ENCODE data around the gene DPAGT1.
A peak's percentile ranks its signal among the peaks of the same experiment; 100 is the strongest.
"Not testable (repeated sequence)": the region's sequence is repeated elsewhere in the genome, so short reads cannot be mapped to it uniquely, and the experiment has no call there.

DPAGT1 gene

GRCh38 chr11:119101759-119102423 is at the start of gene DPAGT1:
TSS of gene DPAGT1 (minus strand) at chr11:119101853. CDS start at chr11:119101655, 198 bp downstream.
- peak; percentile 82 for DNase-seq (ENCODE audit: low spot score)

- no peak for DNase-seq (ENCODE audit: low spot score)
These were observed 48.2 kb upstream of the DPAGT1 start for GRCh38 chr11:119149786-119150275.

- no peak for DNase-seq (ENCODE audit: low spot score)
These were observed 47.5 kb upstream of the DPAGT1 start, which contains the start of gene ABCG4 for GRCh38 chr11:119149018-119149785. TSS of gene ABCG4 (plus strand) at chr11:119149052. CDS start at chr11:119149966, 914 bp downstream.

GRCh38 chr11:119148720-119149017 is 47.0 kb upstream of the DPAGT1 start:
- no peak for DNase-seq (ENCODE audit: low spot score)

- no peak for DNase-seq (ENCODE audit: low spot score)
These were observed 46.1 kb upstream of the DPAGT1 start for GRCh38 chr11:119147604-119148333.

- DNase-seq (ENCODE audit: low spot score): no peak
These were observed 43.9 kb upstream of the DPAGT1 start for GRCh38 chr11:119145551-119145950.

GRCh38 chr11:119144825-119145486 is 43.3 kb upstream of the DPAGT1 start:
- no peak for DNase-seq (ENCODE audit: low spot score)

- not testable (repeated sequence) for DNase-seq (ENCODE audit: low spot score)
These were observed 37.6 kb upstream of the DPAGT1 start for GRCh38 chr11:119139276-119139675.

GRCh38 chr11:119134389-119134978 is 32.8 kb upstream of the DPAGT1 start:
- no peak for DNase-seq (ENCODE audit: low spot score)

GRCh38 chr11:119130662-119131061 is 29.0 kb upstream of the DPAGT1 start:
- no peak for DNase-seq (ENCODE audit: low spot score)

- DNase-seq (ENCODE audit: low spot score): no peak
These were observed 25.1 kb upstream of the DPAGT1 start for GRCh38 chr11:119126675-119127268.

- DNase-seq (ENCODE audit: low spot score): no peak
These were observed 24.2 kb upstream of the DPAGT1 start for GRCh38 chr11:119125821-119126220.

GRCh38 chr11:119121811-119122124 is 20.1 kb upstream of the DPAGT1 start:
- DNase-seq (ENCODE audit: low spot score): no peak

- DNase-seq (ENCODE audit: low spot score): peak; percentile 100
These were observed 19.6 kb upstream of the DPAGT1 start, which contains the start of gene HINFP for GRCh38 chr11:119121008-119121810. TSS of gene HINFP (plus strand) at chr11:119121580. CDS start at chr11:119126945, 5,365 bp downstream.

GRCh38 chr11:119120639-119121007 is 19.0 kb upstream of the DPAGT1 start:
- no peak for DNase-seq (ENCODE audit: low spot score)

GRCh38 chr11:119118946-119119345 is 17.3 kb upstream of the DPAGT1 start:
- no peak for DNase-seq (ENCODE audit: low spot score)

- no peak for DNase-seq (ENCODE audit: low spot score)
These were observed 16.6 kb upstream of the DPAGT1 start for GRCh38 chr11:119118227-119118626.

- DNase-seq (ENCODE audit: low spot score): no peak
These were observed 15.5 kb upstream of the DPAGT1 start for GRCh38 chr11:119117004-119117706.

- no peak for DNase-seq (ENCODE audit: low spot score)
These were observed 14.9 kb upstream of the DPAGT1 start for GRCh38 chr11:119116601-119117000.

GRCh38 chr11:119116235-119116594 is 14.6 kb upstream of the DPAGT1 start:
- DNase-seq (ENCODE audit: low spot score): no peak

Data from CD4-positive, alpha-beta T cell treated with Interleukin-6 at 100 ng/mL for 8 hours (primary cell).